ENCODE data around the gene ABO. TPM values are rescaled to one million over a fixed set of nuclear protein-coding genes. Genes with fewer than 3 reads are reported as not detected.

The ABO gene
- total RNA-seq, 1 donor from 2014 or later, result 3.7 TPM

- no peaks in the 10 kb centered on the region for H3K36me3 Mint-ChIP-seq
- H3K4me1 Mint-ChIP-seq (ENCODE audit: unreplicated experiment), result no peaks in the 10 kb centered on the region
- peaks cover 25% of the 10 kb centered on the region for H3K27me3 Mint-ChIP-seq
- no peak overlapping the region for H3K27ac Mint-ChIP-seq
- H3K9me3 Mint-ChIP-seq, result no peaks in the 10 kb centered on the region
- TF ChIP-seq CTCF (conservative IDR thresholded peaks at IDR 0.05), result no peak
- H3K4me3 Mint-ChIP-seq, result no peak overlapping the region
- peak; percentile 8 for DNase-seq (ENCODE audit: extremely low spot score, unreplicated experiment)
These were observed 6.5 kb downstream of the ABO start for GRCh38 chr9:133268335-133269056.

GRCh38 chr9:133264235-133264764, 10.7 kb downstream of the ABO start:
- Mint-ChIP-seq H3K27me3 (no peaks in the 10 kb centered on the region), H3K27ac (no peak overlapping the region), H3K36me3 (no peaks in the 10 kb centered on the region), H3K4me1 (ENCODE audit: unreplicated experiment) (no peaks in the 10 kb centered on the region), H3K9me3 (no peaks in the 10 kb centered on the region), H3K4me3 (no peak overlapping the region)
- DNase-seq (ENCODE audit: extremely low spot score, unreplicated experiment), result no peak
- TF ChIP-seq CTCF (conservative IDR thresholded peaks at IDR 0.05), result no peak

- no peak for DNase-seq (ENCODE audit: extremely low spot score, unreplicated experiment)
- H3K4me1 Mint-ChIP-seq (ENCODE audit: unreplicated experiment), result no peaks in the 10 kb centered on the region
- H3K27ac Mint-ChIP-seq, result no peak overlapping the region
- H3K9me3 Mint-ChIP-seq, result no peaks in the 10 kb centered on the region
- H3K4me3 Mint-ChIP-seq, result no peak overlapping the region
- no peaks in the 10 kb centered on the region for H3K27me3 Mint-ChIP-seq
- no peaks in the 10 kb centered on the region for H3K36me3 Mint-ChIP-seq
- TF ChIP-seq CTCF (conservative IDR thresholded peaks at IDR 0.05), result no peak
These were observed 11.4 kb downstream of the ABO start for GRCh38 chr9:133263557-133263956.

GRCh38 chr9:133262226-133262625, 12.8 kb downstream of the ABO start:
- Mint-ChIP-seq H3K27me3 (no peaks in the 10 kb centered on the region), H3K4me1 (ENCODE audit: unreplicated experiment) (no peaks in the 10 kb centered on the region), H3K4me3 (no peak overlapping the region), H3K9me3 (no peaks in the 10 kb centered on the region), H3K36me3 (no peaks in the 10 kb centered on the region), H3K27ac (no peak overlapping the region)
- no peak for DNase-seq (ENCODE audit: extremely low spot score, unreplicated experiment)
- no peak for TF ChIP-seq CTCF (conservative IDR thresholded peaks at IDR 0.05)

GRCh38 chr9:133261753-133262120, 13.3 kb downstream of the ABO start:
- Mint-ChIP-seq H3K9me3 (no peaks in the 10 kb centered on the region), H3K4me1 (ENCODE audit: unreplicated experiment) (no peaks in the 10 kb centered on the region), H3K4me3 (no peak overlapping the region), H3K36me3 (no peaks in the 10 kb centered on the region), H3K27me3 (no peaks in the 10 kb centered on the region), H3K27ac (no peak overlapping the region)
- TF ChIP-seq CTCF (conservative IDR thresholded peaks at IDR 0.05), result no peak
- no peak for DNase-seq (ENCODE audit: extremely low spot score, unreplicated experiment)

All from type B pancreatic cell (in vitro differentiated cells).